Measurements from ENCODE around the gene TWIST2.

The TWIST2 gene

GRCh38 chr2:238941262-238941792 lies 93.4 kb downstream of the TWIST2 start:
- DNase-seq (ENCODE audit: low spot score), result no peak

GRCh38 chr2:238942080-238942725 lies 94.3 kb downstream of the TWIST2 start:
- no peak for DNase-seq (ENCODE audit: low spot score)

GRCh38 chr2:238942726-238943300 lies 94.9 kb downstream of the TWIST2 start:
- DNase-seq (ENCODE audit: low spot score), result no peak

GRCh38 chr2:238943338-238944067 lies 95.6 kb downstream of the TWIST2 start:
- no peak for DNase-seq (ENCODE audit: low spot score)

GRCh38 chr2:238945433-238946150 lies 97.7 kb downstream of the TWIST2 start:
- DNase-seq (ENCODE audit: low spot score), result peak; percentile 29

- DNase-seq (ENCODE audit: low spot score), result no peak
Measured at GRCh38 chr2:238946318-238947242, 98.7 kb downstream of the TWIST2 start.

- peak; percentile 3 for DNase-seq (ENCODE audit: low spot score)
Measured at GRCh38 chr2:238947243-238947760, 99.4 kb downstream of the TWIST2 start.

- peak; percentile 99 for DNase-seq (ENCODE audit: low spot score)
Measured at GRCh38 chr2:238947920-238948710, 100.2 kb downstream of the TWIST2 start.

GRCh38 chr2:238948765-238949641 lies 101.1 kb downstream of the TWIST2 start:
- DNase-seq (ENCODE audit: low spot score), result peak; percentile 74

- DNase-seq (ENCODE audit: low spot score), result no peak
Measured at GRCh38 chr2:238949710-238950345, 101.9 kb downstream of the TWIST2 start.

GRCh38 chr2:238950551-238950950 lies 102.7 kb downstream of the TWIST2 start:
- no peak for DNase-seq (ENCODE audit: low spot score)

- DNase-seq (ENCODE audit: low spot score), result peak; percentile 21
Measured at GRCh38 chr2:238952261-238952919, 104.5 kb downstream of the TWIST2 start.

- DNase-seq (ENCODE audit: low spot score), result peak; percentile 52
Measured at GRCh38 chr2:238954841-238955591, 107.1 kb downstream of the TWIST2 start.

- no peak for DNase-seq (ENCODE audit: low spot score)
Measured at GRCh38 chr2:238955648-238956531, 108.0 kb downstream of the TWIST2 start.

GRCh38 chr2:238956676-238957075 lies 108.8 kb downstream of the TWIST2 start:
- DNase-seq (ENCODE audit: low spot score), result no peak

All from SW480 (cell line).